Measurements from ENCODE around the gene STARD4.

GRCh38 chr5:111520908-111521307 lies 8.6 kb upstream of the STARD4 start:
- TF ChIP-seq POLR2A (IDR thresholded peaks at IDR 0.05) (no peak), CTCF (IDR thresholded peaks at IDR 0.05) (no peak)

Data from thyroid gland (tissue), 4 donors.